HUDEP-2 (cell line): ENCODE data around the gene APLNR.

Source experiments
- DNase-seq, 76 experiments: peaks; one replicate each; lab custom pipeline; 2025; ENCODE audit not compliant: unreplicated experiment in 76 of 76; lab: John Stamatoyannopoulos, UW

Gene APLNR

DNA sequence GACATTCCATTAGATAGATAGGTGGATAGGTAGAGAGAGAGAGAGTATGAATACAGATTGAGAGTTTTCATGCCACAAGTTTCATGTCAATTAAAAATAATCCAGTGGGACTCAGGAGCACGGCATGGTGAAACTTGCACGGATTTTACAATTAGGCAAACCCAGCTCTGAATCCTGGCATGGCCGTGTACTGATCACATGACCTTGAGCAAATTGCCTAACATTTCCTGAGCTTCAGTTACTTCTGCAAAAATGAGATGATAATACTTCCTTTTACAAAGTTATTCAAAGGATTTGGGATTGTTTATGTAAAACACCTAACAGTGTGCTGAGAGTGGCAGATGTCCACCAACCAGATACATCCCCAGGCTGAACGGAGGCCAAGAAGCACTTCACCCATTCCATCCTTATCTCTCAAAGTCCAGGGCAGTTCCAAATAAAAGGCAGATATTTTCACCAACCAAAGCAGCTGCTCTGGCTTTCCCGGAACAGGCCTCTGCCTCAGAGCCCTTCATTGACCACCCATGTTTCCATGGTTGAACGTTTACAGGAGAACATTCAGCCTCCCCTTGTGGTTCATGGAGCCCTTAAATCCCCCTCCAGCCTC is 17.9 kb downstream of the APLNR start:
- DNase-seq = no peak

DNA sequence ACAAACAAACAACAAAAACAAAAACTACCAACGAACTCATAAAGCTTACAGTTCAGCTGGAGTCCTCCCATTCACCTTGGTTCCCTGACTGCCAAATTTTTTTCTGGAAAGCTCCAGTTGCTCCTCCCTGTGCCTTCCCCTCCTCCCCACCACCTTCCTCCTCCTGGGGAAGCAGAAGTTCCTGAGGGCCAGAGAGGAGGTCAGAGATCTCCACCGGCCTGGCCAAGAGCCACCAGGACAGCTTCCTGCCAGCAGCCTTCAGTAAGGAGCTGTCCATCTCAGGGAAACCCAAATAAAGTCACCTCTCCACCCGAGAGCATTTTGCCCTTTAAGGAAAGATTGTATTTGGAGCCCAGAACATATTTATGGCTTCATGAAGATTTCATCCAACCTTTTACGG is 20.0 kb downstream of the APLNR start:
- no peak for DNase-seq

DNA sequence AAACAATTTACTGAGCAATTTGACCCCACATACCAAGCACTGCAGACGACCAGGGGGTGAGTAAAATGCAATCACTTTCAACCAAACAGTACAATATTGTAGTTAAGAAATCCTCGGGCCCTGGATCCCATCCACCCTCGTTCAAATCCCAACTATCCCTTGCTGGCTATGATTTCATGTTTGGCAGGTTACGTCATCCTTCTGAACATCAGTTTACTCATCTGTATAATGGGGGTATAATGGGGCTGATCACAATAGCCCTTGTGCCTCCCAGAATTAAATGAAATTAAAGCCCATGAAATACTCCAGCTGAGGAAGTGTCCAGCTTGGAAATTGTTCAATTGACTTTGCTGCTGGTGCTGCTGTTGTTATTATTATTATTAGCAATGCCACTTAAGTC is 20.6 kb downstream of the APLNR start:
- DNase-seq = no peak

DNA sequence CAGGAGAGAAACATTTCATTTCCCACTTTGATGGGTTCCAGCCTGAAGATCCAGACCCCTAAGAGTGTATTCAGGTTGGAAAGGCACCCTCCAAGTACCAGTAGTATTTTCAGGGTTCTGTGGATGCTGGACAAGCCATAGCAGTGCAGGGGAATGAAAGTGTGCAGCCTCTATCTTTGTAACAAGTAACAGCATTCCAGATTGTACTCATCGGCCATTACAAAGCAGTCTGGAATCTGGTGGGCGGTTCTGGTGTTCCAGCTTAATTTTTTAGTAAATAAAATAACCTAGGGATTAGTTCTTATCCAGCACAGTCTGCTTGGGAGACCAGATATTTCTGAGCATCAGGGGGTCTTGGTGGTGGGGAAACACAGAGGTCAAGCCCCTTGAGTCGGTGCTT is 22.6 kb downstream of the APLNR start:
- DNase-seq = no peak

DNA sequence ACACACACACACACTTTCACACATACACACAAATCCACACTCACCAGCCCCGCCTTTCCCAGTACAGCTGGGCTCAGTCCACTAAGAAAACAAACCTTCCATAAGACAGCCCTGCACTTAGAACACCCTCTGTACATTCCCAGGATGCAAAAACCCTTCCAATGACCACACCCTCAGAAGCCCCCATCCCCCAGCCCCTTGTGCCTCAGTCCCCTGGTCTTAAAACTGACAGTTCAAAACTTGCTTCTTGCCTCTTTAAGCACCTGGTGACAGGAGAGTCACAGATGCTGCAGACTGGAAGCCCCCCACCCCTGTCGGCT is 23.0 kb downstream of the APLNR start:
- DNase-seq = no peak

DNA sequence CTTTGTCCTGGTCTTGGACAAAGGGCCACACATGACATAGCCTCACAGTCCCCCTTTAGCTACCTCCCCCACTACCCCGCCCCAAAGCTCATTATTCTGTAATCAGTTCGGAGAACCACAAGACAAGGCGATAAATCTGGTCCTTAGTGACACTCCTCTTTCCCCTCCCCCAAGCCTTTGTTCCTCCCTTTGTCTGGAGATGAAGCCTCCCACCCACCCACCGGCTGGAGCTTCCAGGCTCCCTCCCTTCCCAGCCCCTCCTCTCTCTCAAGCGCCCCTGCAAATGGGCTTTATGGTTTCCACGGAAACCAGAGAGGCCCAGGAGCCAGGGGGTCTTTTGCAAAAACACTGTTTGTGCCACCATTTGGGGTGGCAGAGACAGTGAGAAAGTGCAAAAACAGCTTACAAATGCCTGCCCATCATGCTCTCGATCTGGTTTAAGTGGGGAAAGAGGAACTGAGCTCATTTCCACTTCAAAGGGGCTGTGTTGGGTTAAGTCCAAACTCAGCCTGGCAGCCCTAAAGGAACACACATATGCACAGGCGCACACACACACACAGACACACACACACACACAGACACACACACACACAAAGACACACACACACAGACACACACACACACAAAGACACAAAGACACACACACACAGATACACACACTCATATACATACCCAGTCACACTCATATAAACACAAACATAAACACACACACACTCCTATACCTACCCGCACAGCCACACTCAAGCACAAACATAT is 23.5 kb downstream of the APLNR start:
- no peak for DNase-seq

DNA sequence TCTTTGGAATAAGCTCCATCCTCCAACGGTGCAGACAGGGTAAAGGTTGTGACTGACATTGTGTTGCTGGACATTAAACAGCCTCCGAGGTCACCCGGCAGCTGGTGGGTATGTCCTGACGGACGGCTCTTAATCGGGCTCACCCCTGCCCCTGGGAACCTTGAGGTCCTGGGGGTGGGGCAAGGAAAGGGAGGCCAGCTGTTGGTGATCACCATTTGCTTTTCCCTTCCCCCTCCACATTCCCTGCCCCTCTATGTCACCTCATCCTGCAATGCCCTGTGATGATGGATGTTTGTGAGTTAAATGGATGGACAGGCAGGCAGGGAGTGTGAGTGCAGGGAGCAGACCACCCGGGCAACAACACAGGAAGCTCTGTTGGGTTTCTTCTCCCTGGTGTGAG is 26.3 kb downstream of the APLNR start:
- DNase-seq = no peak

DNA sequence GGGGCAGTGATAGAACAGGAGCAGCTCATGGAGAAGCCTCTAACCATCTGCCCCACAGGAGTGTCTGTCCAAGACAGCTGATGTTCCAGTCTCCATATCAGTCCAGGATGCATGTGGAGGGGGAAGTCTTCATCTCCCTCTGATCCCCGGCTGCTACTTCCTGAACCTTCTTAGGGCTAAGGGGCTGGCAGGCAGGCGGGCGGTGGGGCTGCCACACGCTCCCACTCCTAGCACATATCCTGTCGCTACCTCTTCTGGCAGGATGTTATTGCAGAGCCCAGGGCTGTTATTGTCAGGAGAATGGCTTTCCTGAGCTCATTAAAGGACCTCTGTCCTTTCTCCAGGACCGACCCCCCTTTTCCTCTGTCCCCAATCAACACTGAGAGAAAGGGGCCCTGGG is 29.9 kb downstream of the APLNR start:
- DNase-seq = no peak

DNA sequence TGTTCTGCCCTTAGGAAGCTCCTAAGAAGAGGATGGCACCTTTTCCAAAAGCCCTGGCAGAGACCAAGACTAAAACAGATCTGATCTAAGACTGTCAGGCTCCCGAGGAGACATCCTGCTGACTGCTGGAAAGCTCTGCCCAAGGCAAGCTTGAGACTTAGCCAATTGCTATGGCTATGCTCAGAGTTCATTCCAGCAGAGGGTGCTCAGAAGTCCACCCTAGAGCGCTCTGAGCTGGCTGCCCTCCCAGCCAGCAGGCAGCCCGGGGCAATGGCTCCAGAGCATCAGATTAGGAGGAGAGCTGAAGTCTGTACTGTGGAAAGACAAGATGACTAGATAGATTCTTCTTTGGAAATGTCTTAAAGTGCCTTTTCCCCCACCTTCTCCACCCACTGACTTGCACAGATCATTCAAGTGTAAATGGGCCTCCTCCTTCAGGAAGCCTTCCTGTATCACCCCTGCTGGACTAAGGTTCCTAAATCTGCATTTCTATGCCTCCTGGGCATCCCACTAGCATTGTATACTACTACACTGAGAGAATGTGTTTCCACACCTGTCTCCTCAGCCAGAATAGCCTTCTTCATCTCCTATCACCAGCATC is 31.9 kb downstream of the APLNR start:
- DNase-seq = peak in 2 of 76 experiments; percentile 3 to 5

DNA sequence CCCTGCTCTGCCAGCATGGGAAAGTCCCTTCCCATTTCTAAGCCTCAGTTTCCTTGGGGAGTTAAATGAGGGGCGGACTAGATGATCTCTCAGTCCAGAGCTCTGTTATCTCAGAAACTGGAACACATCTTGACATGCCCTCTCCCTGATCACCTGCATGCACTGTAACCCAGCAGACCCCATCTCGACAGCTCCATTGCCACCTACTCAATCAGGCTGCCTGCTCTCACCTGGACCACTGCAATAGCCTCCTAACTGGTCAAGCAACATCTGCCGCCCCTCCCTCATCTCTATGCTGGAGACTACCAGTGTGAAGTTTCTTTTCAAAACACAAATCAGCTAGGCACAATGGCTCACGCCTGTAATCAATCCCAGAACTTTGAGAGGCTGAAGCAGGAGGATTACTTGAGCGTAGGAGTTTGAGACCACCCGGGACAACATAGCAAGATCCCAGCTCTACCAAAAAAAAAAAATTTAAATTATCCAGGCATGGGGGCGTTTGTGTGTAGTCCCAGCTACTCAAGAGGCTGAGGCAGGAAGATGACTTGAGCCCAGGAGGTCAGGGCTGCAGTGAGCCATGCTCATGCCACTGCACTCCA is 33.1 kb downstream of the APLNR start:
- DNase-seq = no peak

DNA sequence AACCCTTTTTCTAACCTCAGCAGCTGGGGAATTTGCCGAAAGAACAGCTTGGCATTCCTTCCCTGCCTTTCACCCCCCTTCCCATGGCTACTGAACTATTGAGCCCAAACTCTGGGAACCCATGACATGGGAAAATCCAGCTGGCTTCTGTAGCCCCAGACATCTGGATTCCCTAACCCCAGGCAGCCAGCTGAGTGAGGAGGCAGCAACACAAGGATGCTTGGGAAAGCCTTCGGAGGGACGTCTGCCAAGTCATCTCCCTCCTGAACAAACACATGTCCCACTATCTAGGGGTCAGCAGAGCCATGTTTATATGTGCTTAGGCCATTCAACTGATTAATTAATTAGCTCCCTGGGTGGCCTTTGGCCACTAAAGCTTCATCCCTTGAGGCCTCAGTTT is 33.7 kb downstream of the APLNR start:
- DNase-seq = no peak

DNA sequence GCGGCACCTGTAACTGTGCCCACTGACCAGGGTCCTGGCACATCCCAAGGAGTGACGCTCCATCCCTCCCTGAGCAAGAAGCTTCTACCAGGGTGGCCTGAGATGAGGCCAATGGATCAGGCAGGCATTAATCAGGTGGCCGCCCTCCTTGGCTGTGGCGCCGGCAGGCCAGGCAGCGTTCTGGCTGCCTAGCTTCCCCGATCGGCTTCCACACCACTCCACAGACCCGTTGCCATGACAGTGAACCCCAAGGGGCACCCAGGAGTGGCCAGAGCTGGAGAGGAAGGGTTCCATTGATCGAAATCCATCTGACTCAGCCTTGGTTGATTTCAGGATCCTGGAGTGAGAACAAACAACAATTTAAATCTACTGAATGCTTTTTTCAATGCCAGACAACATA is 34.8 kb downstream of the APLNR start:
- DNase-seq = no peak

DNA sequence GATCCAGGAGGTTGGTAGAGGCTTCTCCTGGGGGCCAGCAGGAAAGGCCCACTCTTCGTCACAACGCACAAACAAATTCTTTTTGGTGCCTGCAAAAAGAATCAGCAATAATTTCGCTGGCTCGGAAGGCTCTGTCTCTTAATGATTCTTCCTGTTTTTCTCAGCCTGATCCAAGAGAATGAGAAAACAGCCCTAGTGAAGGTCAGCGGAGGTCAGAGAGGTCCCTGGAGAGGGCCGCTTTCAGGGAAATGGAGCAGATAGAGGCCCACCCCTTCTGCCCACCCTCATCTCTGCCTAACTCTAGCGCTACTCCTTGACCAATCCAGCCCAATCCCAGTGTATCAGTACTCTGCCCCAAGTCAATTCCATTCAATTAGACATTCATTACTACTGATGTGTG is 36.1 kb downstream of the APLNR start:
- DNase-seq = no peak

DNA sequence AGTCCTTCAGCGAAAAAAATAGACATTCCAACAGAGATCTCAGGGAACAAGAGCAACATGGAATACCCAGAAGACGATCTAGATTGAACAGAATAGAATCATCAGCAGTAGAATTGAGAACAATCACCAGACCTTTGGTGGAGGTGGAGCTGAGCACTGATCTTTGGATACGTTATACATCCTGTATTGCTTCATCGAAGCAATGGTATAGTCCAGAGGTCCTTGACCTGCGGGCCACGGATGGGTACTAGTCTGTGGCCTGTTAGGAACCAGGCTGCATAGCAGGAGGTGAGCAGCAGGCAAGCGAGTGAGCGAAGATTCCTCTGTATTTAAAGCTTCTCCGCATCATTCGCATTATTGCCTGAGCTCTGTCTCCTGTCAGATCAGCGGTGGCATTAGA is 37.7 kb downstream of the APLNR start:
- DNase-seq = no peak

DNA sequence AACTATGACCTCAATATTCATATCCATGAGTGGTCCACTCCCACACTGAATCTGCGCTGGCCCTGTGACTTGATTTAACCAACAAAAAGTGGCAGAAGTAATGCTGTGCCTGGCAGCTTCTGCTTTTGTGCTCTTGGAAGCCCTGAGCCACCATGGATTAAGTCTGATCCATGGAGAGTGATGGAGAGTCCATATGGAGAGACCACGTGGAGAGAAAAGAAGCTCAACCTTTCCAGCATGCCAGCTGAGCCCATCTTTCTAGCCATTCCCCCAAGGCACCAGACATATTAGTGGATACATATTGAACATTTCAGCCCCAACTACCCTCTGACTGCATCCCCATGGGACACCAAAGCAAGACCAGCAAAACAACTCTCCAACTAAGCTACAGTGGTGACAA is 39.3 kb downstream of the APLNR start:
- DNase-seq = no peak

DNA sequence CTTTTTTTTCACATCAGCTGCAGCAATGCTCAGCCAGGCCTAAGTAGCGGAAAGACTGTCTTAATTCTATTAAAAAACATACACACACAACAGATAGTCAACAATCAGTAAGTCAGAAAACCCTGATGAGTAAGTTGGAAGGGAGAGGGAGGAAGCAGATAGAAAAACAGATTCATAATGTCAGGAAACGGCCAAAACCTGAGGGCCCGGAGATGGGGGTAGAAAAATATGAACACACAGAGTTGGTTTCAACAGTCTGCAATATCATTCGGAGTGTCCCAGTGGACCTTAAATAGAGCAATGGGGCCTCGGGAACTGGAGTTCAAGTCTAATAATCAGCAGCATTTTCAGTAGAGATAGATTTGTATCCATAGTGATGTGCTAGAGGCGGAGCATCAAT is 40.5 kb downstream of the APLNR start:
- DNase-seq = no peak

DNA sequence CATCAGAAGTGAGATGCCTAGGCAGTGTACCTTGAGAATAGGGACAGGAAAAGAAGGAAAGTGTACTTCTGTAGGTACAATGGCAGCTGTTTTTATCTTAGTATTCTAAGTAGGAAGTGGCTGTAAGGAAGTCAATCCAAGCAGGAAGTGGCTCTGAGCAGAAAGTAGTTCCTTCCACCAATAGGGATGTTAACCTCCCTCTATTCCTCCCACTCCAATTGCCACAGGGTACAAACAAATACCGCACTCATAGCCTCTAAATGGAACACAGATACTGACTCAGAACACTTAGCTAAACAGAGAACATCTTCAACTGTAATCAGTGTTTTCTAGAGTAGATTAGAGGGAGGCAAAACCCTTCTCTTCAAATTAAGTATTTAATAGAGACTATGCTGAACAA is 44.7 kb downstream of the APLNR start:
- no peak for DNase-seq

DNA sequence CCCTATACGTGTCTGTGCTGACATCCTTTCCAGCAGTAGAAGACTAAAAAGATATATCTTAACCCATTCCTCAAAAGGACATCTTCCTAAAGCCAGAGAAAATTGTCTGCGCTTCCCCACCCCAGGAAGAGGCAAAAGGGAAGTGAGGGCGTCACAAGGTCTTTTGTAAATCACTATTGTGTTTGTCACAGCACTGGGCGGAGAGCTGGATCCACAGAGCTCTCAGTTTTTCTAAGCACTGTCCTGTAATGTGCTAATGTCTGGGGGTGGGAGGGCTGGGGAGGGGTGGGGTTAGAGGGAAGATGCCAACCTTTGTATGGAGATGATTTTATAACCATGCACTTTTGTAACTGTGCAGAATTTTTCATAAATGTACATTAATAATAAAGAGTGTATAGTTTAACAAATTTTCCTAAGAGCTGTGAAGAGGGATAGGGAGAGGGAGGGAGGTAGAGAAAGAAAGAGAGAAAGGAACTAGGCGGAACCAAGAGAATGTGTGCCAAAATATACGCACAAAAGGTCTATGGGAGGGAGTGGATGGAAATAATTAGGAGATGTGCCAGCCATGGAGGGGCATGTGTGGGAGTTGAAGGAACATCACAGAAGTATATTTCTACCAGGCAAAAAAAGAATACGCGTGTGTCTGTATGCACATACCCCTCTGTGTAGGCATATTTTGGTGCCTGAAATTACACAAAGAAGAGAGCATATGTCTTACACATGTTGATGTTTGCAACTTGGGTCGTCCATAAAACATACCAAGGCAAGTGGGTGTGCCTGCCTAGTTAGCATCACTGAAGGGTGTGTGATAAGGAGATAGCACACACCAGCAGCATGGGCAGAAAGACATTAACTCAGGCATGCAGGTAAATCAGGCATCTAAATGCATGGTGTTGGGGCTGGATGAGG is 45.5 kb downstream of the APLNR start:
- no peak for DNase-seq

DNA sequence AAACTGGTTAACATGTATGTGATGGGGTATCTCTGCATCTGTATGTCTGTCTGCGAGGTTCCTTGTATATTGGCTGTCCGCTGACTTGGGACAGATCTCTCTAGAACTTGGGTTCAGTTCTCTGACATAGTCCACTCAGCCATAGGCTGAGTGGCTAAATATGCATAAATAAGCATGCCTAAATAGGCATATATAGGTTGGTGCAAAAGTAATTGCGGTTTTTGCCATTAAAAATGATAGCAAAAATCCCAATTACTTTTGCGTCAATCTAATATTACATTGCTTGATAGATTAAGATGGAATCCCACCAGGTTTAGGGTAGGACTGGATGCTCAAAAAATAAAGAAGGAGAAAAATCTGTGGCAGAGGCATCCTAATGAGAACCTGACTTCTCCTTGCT is 46.5 kb downstream of the APLNR start:
- no peak for DNase-seq
